GM21381 (cell line): Measurements from ENCODE around the gene BROX.

Source experiments
- ATAC-seq: cut with Tn5 transposase; IDR thresholded peaks from one replicate; pipeline ENCODE4 v1.9.1; 2021; ENCODE audit warnings: mild to moderate bottlenecking, moderate library complexity; ENCODE audit not compliant: unreplicated experiment

The BROX gene

DNA sequence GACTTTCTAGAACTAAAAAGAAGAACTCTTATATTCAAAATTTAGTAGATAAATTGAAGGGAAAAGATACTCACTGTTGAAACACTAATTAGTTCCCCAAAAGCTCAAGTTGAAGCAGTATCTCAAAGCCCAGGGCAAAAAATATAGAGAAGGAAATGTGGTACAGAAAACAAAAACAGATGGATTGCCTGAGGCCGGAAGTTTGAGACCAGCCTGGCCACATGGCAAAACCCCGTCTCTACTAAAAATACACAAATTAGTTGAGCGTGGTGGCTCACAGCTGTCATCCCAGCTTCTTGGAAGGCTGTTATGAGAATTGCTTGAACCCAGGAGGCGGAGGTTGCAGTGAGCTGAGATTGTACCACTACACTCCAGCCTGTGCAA, 60.6 kb downstream of the BROX start:
- peak; percentile 78 for ATAC-seq

DNA sequence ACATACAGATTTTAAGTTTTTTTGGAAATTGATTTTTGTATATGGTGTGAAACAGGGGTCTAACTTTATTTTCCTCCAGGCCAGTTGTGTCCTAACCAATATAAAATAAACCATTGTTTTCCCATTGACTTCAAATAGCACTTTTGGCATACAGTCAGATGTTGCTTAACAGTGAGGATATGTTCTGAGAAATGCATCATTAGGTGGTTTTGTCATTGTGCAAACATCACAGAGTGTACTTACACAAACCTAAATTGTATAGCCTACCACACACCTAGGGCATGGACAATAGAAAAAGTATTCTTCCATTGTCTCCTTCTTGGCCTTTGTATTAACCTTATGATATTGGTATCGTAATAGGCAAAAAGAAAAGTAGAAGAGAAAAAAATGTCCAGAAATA, 65.1 kb downstream of the BROX start:
- no peak for ATAC-seq

DNA sequence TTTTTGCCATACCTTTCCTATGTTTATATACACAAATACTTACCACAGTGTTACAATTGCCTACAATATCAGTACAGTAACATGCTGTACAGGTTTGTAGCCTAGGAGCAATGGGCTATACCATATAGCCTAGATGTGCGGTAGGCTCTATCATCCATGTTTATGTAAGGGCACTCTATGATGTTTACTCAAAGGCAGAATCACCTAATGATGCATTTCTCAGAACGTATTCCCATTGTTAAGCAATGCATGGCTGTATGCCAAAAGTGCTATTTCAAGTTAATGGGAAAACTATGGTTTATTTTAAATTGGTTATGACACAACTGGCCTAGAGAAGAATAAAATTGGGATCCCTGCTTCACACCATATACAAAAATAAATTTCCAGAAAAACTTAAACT, 65.6 kb downstream of the BROX start:
- no peak for ATAC-seq

DNA sequence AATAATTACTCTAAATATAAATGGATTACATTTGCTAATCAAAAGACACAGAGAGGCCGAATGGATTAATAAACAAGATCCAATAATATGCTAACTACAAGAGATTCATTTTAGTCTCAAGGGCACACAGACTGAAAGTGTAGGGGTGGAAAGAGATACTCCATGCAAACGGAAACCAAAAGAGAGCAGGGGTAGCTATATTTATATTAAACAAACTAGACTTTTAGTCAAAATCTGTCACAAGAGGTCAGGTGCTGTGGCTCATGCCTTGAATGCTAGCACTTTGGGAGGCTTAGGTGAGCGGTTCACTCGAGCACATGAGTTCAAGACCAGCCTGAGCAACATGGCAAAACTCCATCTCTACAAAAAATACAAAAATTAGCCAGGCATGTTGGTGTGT, 68.9 kb downstream of the BROX start:
- no peak for ATAC-seq

DNA sequence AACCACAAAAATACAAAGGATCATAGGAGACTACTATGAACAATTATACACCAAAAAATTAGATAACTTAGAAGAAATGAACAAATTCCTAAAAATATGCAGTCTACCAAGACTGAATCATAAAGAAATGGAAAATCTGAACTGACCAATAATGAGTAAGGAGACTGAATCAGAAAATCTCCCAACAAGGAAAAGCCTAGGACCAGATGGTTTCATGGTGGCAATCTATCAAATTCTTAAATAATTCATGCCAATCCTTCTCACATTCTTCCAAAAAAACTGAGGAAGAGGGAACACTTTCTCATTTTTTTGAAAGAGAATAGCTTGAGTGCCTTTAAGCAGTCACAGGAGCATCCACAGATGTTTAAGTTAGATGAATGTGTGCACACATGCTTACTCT, 70.7 kb downstream of the BROX start:
- ATAC-seq, result no peak

DNA sequence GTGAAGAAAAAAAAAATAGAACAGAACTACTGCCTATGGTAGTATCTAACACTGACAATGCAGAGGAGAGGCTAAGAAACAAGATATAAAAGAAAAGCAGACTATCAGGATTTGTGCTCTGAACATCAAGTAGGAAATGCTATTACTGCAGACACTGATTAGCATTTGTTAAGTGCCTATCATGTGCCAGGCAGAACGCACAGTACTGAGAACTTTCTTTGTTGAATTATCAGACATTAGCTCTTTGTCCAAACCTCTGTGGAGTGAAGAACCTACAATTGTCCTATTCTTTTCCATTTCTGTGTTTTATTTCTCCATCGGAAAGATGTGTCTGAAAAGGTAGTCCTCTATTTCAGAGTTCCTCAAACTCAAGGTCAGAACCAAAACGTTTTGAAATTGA, 72.0 kb downstream of the BROX start:
- no peak for ATAC-seq
